Liver (tissue), 9 donors: ENCODE data around the gene SRPX. TPM values are rescaled to one million over a fixed set of nuclear protein-coding genes. Genes with fewer than 3 reads are reported as not detected.

Experiments used
- DNase-seq: peaks from one replicate; pipeline ENCODE4 v3.0.0-alpha.2; 2017; ENCODE audit warnings: low spot score
- H3K27ac ChIP-seq, 2 donors: one replicate each; pipeline ENCODE4 v1.7.0; 2013; ENCODE audit warnings: inconsistent platforms in 2 of 2, low read length in 2 of 2, control low read depth in 1 of 2, low read depth in 1 of 2, mild to moderate bottlenecking in 1 of 2
- H3K27me3 ChIP-seq, 4 donors: one replicate each; pipeline versions ENCODE4 v1.6.1 to v1.7.0; 2013; ENCODE audit warnings: low read length in 3 of 4, inconsistent platforms in 1 of 4, mild to moderate bottlenecking in 1 of 4, moderate library complexity in 1 of 4; ENCODE audit not compliant: control insufficient read depth in 4 of 4, insufficient read depth in 4 of 4
- H3K36me3 ChIP-seq, 4 donors: one replicate each; pipeline versions ENCODE4 v1.6.1 to v1.7.0; 2013; ENCODE audit warnings: low read length in 3 of 4, mild to moderate bottlenecking in 3 of 4, low read depth in 1 of 4, moderate library complexity in 1 of 4; ENCODE audit not compliant: control insufficient read depth in 4 of 4, insufficient read depth in 3 of 4
- H3K4me1 ChIP-seq, 4 donors: one replicate each; pipeline versions ENCODE4 v1.6.1 to v1.7.0; 2013; ENCODE audit warnings: low read length in 3 of 4, mild to moderate bottlenecking in 3 of 4, moderate library complexity in 1 of 4; ENCODE audit not compliant: control insufficient read depth in 4 of 4, insufficient read depth in 4 of 4
- H3K4me3 ChIP-seq, 3 donors: one replicate each; pipeline versions ENCODE4 v1.6.1 to v1.7.0; 2013; ENCODE audit warnings: low read length in 3 of 3, control low read depth in 1 of 3, low read depth in 1 of 3, mild to moderate bottlenecking in 1 of 3
- H3K9ac ChIP-seq, 2 donors: one replicate each; pipeline ENCODE4 v1.7.0; 2013; ENCODE audit warnings: low read length in 2 of 2, mild to moderate bottlenecking in 2 of 2, moderate library complexity in 2 of 2, control low read depth in 1 of 2, low read depth in 1 of 2
- H3K9me3 ChIP-seq, 4 donors: one replicate each; pipeline versions ENCODE4 v1.6.1 to v1.7.0; 2013; ENCODE audit warnings: low read length in 3 of 4; ENCODE audit not compliant: control insufficient read depth in 4 of 4
- FOXA1 ChIP-seq: IDR thresholded peaks from 2 replicates; pipeline ENCODE4 v1.6.1; 2016; ENCODE audit warnings: antibody characterized with exemption
- HNF4G ChIP-seq: IDR thresholded peaks from 2 replicates; pipeline ENCODE4 v1.6.1; 2016; ENCODE audit warnings: antibody characterized with exemption
- JUND ChIP-seq, 2 donors: IDR thresholded peaks; 2 replicates each; pipeline ENCODE4 v1.6.1; 2016; ENCODE audit warnings: antibody characterized with exemption in 2 of 2
- REST ChIP-seq: IDR thresholded peaks from 2 replicates; pipeline ENCODE4 v1.6.1; 2016; ENCODE audit warnings: antibody characterized with exemption, mild to moderate bottlenecking
- RXRA ChIP-seq, 2 donors: IDR thresholded peaks; 2 replicates each; pipeline ENCODE4 v1.6.1; 2017 to 2018; ENCODE audit warnings: antibody characterized with exemption in 2 of 2, mild to moderate bottlenecking in 1 of 2
- TAF1 ChIP-seq: conservative IDR thresholded peaks from 2 replicates; pipeline ENCODE4 v1.6.1; 2016; ENCODE audit warnings: antibody characterized with exemption, mild to moderate bottlenecking
- YY1 ChIP-seq: IDR thresholded peaks from 2 replicates; pipeline ENCODE4 v1.6.1; 2016; ENCODE audit warnings: antibody characterized with exemption, mild to moderate bottlenecking
- ZBTB33 ChIP-seq: IDR thresholded peaks from 2 replicates; pipeline ENCODE4 v1.6.1; 2016; ENCODE audit warnings: antibody characterized with exemption
- WGBS: extraction: QIAGEN DNeasy Blood & Tissue Kit; methylation state at CpG from one replicate; pipeline ENCODE4 v1.1.7; 2013; 5-methylcytosine and 5-hydroxymethylcytosine counted together
- polyA plus RNA-seq, 2 donors: library from polyadenylated mRNA; stranded (reverse) in 1 of 2; unstranded in 1 of 2; fragments of 200-250 nt in 1 of 2; fragments of >200 nt in 1 of 2; fragmentation: Nextera tagmentation in 1 of 2; extraction: Ambion mirVana in 1 of 2; gene quantifications; one replicate each; pipeline versions ENCODE4 v1.2.1 to v1.2.3, GENCODE V29; 2013 to 2015
- total RNA-seq, 2 donors: library from RNA; depleted of rRNA; stranded (reverse); fragments of >200 nt; gene quantifications; one replicate each; pipeline ENCODE4 v1.2.3, GENCODE V29; 2014
- TF ChIP-seq, protein P1 (sequence below): IDR thresholded peaks from 2 replicates; pipeline ENCODE4 v1.6.1; 2016; ENCODE audit warnings: antibody characterized with exemption
- donor health status: healthy.
- donor health status: healthy.
- donor health status: healthy.
- donor health status: healthy.
- donor health status: healthy.

SRPX gene
- total and polyA plus RNA-seq, 4 donors: 4.9 to 15.3 (median 10.3) TPM

DNA sequence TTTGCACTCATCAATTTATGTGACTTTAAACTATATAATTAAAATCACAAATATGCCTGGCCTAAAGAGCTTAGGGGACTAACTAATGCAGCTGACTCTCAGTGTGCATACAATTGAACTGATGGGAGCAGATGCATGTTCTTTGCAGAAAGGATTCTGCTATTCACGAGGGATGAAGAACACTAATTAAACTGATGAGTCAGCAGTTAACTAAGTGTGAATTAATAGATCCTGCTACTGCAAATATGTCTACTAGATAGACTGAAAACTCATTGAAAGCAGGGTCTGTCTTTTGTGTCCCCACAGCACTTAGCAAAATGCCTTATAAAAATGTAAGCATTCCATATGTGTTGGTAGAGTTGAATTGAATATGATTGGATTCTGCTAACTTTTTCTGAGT is 104.0 kb downstream of the SRPX start:
- Histone ChIP-seq H3K4me3 (no peak overlapping the region), H3K27ac (no peak overlapping the region), H3K9me3 (no peaks in the 10 kb centered on the region), H3K36me3 (no peaks in the 10 kb centered on the region), H3K4me1 (peaks cover 0 to 8% (median 2%) of the 10 kb centered on the region in 4 donors), H3K9ac (no peak overlapping the region), H3K27me3 (no peaks in the 10 kb centered on the region)
- DNase-seq: no peak
- TF ChIP-seq, protein P1, sequence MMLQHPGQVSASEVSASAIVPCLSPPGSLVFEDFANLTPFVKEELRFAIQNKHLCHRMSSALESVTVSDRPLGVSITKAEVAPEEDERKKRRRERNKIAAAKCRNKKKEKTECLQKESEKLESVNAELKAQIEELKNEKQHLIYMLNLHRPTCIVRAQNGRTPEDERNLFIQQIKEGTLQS: no peak
- TF ChIP-seq TAF1 (no peak), JUND (IDR thresholded peaks at IDR 0.05) (no peak), ZBTB33 (no peak), FOXA1 (no peak)
- WGBS: 71% methylated on average over 1 of the region's 1 CpG

GRCh38 chrX:38112566-38112965 is 108.1 kb downstream of the SRPX start:
- Histone ChIP-seq H3K4me1 (peaks cover 0 to 16% (median 11%) of the 10 kb centered on the region in 4 donors), H3K36me3 (no peaks in the 10 kb centered on the region), H3K9ac (no peak overlapping the region), H3K27me3 (no peaks in the 10 kb centered on the region), H3K9me3 (no peaks in the 10 kb centered on the region), H3K4me3 (no peak overlapping the region), H3K27ac (no peak overlapping the region)
- WGBS: 64% methylated on average over 4 of the region's 4 CpGs
- no peak for DNase-seq
- no peak for TF ChIP-seq REST
- TF ChIP-seq YY1: no peak
- TF ChIP-seq RXRA (IDR thresholded peaks at IDR 0.05): no peak
- TF ChIP-seq TAF1: no peak
- TF ChIP-seq FOXA1: no peak
- no peak for TF ChIP-seq HNF4G

DNA sequence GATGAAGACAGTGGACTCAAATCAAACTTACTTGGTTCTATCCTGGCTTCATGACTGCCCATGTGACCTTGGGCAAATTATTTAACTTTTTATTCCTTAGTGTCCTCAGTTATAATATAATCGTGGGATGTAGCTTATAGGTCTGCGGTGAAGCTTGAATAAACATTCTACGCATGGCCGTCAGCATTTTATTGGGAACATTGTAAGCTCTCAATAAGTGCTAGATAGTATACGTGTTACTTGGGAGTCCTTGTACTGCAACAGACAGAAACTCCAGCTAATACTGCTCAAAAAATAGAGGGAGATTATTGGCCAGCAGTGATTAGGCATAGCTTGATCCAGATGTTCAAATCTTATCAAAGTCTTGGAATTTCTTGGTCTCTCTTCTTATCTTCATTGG is 109.5 kb downstream of the SRPX start:
- no peaks in the 10 kb centered on the region for H3K36me3 ChIP-seq
- no peak for DNase-seq
- peaks cover 0 to 27% (median 21%) of the 10 kb centered on the region in 4 donors for H3K4me1 ChIP-seq
- no peak overlapping the region for H3K27ac ChIP-seq
- no peak overlapping the region for H3K9ac ChIP-seq
- H3K27me3 ChIP-seq: no peaks in the 10 kb centered on the region
- no peaks in the 10 kb centered on the region for H3K9me3 ChIP-seq
- TF ChIP-seq, protein P1: no peak
- no peak for TF ChIP-seq YY1
- TF ChIP-seq HNF4G: no peak
- WGBS: 98% methylated on average over 5 of the region's 5 CpGs
- no peak overlapping the region for H3K4me3 ChIP-seq
